Chondrocyte (in vitro differentiated cells): Measurements from ENCODE around the gene BMP8B. TPM values are rescaled to one million over a fixed set of nuclear protein-coding genes. Genes with fewer than 3 reads are reported as not detected.
"Not testable (repeated sequence)": the region's sequence is repeated elsewhere in the genome, so short reads cannot be mapped to it uniquely, and the experiment has no call there.

Experiments used
- DNase-seq: peaks from one replicate; pipeline ENCODE4 v3.0.0; 2021; ENCODE audit warnings: mixed read lengths, low spot score
- H3K27ac Mint-ChIP-seq: one replicate; pipeline ENCODE4 v1.8.0; 2021; ENCODE audit warnings: mild to moderate bottlenecking, moderate library complexity, mixed read lengths; ENCODE audit not compliant: unreplicated experiment
- H3K27me3 Mint-ChIP-seq: 2 replicates; pipeline ENCODE4 v1.8.0; 2021; ENCODE audit warnings: low read depth, mixed read lengths
- H3K36me3 Mint-ChIP-seq: 2 replicates; pipeline ENCODE4 v1.8.0; 2021; ENCODE audit warnings: low read depth, mixed read lengths
- H3K4me1 Mint-ChIP-seq: 2 replicates; pipeline ENCODE4 v1.8.0; 2021; ENCODE audit warnings: low read depth, mild to moderate bottlenecking, mixed read lengths
- H3K4me3 Mint-ChIP-seq: one replicate; pipeline ENCODE4 v1.8.0; 2021; ENCODE audit warnings: mild to moderate bottlenecking, moderate library complexity, mixed read lengths; ENCODE audit not compliant: unreplicated experiment
- H3K9me3 Mint-ChIP-seq: 2 replicates; pipeline ENCODE4 v1.8.0; 2021; ENCODE audit warnings: low read depth, mixed read lengths
- total RNA-seq: library from RNA; stranded (reverse); gene quantifications from 3 replicates; pipeline ENCODE4 v1.2.1, GENCODE V29; 2021
- TF ChIP-seq, protein P1 (sequence below): fragments of 200-600 bp; sonication (generic); IDR thresholded peaks from 2 replicates; pipeline ENCODE4 v1.5.0; 2021; ENCODE audit warnings: antibody characterized with exemption, mild to moderate bottlenecking, moderate library complexity

The BMP8B gene
- total RNA-seq, 1 donor from 2014 or later, result 0.25 TPM

DNA sequence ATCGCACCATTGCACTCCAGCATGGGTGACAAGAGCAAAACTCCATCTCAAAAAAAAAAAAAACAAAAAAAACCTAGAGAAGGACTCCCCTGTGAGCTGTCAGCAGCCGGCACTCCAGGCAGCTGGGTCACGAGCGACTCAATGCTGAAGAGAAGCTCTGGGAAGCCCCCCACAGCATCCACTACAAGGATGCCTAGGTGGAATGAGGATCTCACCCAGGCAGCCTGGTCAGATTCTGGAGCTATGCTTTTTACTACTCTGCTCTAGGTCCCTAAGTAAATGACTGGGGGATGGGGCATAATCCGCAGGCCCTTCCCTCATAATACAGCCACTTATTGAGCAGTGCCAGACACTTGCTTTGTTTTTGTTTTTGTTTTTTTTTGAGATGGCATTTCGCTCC is 6.6 kb downstream of the BMP8B start:
- Mint-ChIP-seq H3K27me3 (peaks cover 27% of the 10 kb centered on the region), H3K27ac (no peak overlapping the region), H3K4me3 (no peak overlapping the region), H3K9me3 (no peaks in the 10 kb centered on the region), H3K4me1 (no peaks in the 10 kb centered on the region), H3K36me3 (no peaks in the 10 kb centered on the region)
- no peak for DNase-seq
- TF ChIP-seq, protein P1, sequence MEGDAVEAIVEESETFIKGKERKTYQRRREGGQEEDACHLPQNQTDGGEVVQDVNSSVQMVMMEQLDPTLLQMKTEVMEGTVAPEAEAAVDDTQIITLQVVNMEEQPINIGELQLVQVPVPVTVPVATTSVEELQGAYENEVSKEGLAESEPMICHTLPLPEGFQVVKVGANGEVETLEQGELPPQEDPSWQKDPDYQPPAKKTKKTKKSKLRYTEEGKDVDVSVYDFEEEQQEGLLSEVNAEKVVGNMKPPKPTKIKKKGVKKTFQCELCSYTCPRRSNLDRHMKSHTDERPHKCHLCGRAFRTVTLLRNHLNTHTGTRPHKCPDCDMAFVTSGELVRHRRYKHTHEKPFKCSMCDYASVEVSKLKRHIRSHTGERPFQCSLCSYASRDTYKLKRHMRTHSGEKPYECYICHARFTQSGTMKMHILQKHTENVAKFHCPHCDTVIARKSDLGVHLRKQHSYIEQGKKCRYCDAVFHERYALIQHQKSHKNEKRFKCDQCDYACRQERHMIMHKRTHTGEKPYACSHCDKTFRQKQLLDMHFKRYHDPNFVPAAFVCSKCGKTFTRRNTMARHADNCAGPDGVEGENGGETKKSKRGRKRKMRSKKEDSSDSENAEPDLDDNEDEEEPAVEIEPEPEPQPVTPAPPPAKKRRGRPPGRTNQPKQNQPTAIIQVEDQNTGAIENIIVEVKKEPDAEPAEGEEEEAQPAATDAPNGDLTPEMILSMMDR, result no peak

DNA sequence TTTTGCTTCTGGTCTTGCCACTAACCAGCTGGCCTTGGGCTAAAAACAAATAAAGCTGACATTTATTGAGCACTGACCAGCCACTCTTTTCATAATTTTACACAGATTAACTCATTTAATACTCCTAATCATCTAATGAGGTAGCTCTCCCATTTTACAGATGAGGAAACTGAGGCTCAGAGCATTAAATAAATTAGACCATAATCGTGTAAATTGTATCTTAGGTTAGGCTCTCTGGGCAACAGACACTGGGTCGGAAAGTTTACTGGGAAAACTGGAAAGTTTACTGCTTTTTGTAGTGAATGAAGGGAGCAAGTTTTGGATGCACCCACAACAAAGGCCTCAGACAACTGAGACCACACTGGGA is 7.3 kb downstream of the BMP8B start:
- no peaks in the 10 kb centered on the region for H3K4me1 Mint-ChIP-seq
- no peak overlapping the region for H3K4me3 Mint-ChIP-seq
- DNase-seq, result no peak
- TF ChIP-seq, protein P1, result no peak
- peaks cover 22% of the 10 kb centered on the region for H3K27me3 Mint-ChIP-seq
- no peaks in the 10 kb centered on the region for H3K36me3 Mint-ChIP-seq
- no peak overlapping the region for H3K27ac Mint-ChIP-seq
- no peaks in the 10 kb centered on the region for H3K9me3 Mint-ChIP-seq

DNA sequence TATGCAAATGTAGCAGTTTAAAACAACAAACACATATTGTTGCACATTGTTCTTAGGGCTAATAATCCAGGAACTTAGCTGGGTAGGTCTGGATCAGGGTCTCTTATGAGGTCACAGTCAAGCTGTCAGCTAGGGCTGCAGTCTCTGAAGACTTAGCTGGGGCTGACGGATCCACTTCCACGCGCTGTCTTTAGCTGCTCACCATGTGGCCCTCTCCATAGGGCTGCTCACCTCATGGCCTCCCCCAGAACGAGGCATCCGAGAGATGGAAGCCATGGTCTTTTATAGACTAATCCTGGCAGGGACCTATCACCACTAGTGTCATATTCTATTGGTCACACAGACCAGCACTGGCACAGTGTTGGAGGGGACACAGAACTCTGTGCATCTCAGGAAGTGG is 8.8 kb downstream of the BMP8B start:
- TF ChIP-seq, protein P1, result no peak
- Mint-ChIP-seq H3K4me3 (no peak overlapping the region), H3K9me3 (no peaks in the 10 kb centered on the region), H3K27ac (no peak overlapping the region), H3K36me3 (no peaks in the 10 kb centered on the region), H3K4me1 (no peaks in the 10 kb centered on the region), H3K27me3 (peaks cover 18% of the 10 kb centered on the region)
- DNase-seq, result no peak

DNA sequence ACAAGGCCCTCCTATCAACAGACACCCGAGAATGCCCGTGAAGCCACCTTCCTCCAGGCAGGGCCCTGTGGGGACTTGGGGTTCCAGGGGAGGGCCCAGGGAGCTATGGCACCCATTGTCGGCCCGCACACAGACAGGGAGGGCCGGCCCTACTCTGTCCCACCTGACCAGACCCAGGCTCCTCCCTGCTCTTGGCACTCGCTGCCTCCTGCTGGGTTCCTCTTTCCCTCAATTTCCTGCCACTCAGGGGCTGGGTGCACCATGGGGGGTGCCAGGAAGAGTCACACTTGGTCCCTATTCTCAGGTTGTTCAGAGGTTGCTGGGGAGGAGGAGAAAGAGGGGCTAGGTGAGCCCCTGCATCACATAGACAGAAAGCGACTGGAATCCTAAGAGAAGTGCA is 9.5 kb downstream of the BMP8B start:
- peaks cover 18% of the 10 kb centered on the region for H3K27me3 Mint-ChIP-seq
- no peaks in the 10 kb centered on the region for H3K36me3 Mint-ChIP-seq
- no peak for DNase-seq
- H3K9me3 Mint-ChIP-seq, result no peaks in the 10 kb centered on the region
- H3K27ac Mint-ChIP-seq, result no peak overlapping the region
- no peak overlapping the region for H3K4me3 Mint-ChIP-seq
- H3K4me1 Mint-ChIP-seq, result no peaks in the 10 kb centered on the region
- TF ChIP-seq, protein P1, result no peak

DNA sequence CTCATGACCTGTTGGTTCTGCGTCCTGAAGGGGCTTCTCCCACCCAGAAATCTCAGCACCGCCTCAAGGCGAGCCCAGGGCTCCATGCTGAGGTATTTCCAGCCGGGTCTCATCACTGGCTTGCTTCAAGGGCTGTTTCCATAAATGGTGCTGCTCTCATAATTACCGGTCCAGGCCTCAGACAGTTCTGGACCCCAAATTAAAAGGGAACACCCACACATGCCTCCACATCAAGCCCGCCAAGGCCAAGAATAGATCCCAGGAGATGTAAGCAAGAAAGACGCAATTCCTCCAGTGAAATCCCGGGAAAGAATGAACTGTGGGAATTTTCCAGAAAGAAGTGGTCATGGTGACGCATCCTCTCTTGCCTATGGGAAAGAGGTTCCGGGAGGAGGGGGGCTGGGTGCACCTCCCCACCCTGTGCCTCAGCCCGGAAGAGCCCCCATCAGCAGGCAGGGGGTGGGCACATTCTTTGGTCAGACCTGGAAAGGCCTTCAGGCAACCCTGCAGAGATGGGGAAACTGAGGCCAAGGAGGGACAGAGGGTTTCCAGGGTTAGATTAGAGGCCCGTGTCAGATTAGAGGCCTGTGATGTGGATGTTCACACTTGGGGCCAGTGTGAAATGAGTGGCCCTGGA is 10.1 kb downstream of the BMP8B start:
- not testable (repeated sequence) for H3K36me3 Mint-ChIP-seq, H3K4me3 Mint-ChIP-seq, H3K27ac Mint-ChIP-seq, H3K4me1 Mint-ChIP-seq, H3K9me3 Mint-ChIP-seq, DNase-seq
- H3K27me3 Mint-ChIP-seq, result peaks cover 13% of the 10 kb centered on the region

DNA sequence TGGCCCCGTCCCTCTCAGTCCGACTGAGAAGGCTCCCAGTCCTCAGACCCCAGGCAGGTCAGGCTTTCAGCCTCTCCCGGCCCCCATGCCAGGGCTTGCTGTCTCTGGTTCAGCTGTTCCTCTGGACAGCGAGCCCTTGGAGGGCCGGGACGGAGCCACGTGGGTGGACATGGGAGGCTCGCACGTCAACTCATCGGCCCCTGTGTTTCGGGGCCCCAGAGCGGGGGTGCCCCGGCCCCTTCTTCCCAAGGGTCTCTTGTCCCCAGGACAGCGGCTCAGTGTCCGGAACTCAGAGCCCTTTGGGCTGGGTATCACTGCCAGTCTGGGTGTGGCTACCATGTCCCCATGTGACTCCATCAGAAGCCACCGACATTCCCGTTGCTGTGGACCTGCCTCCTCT is 10.8 kb downstream of the BMP8B start:
- not testable (repeated sequence) for H3K27me3 Mint-ChIP-seq, DNase-seq, H3K27ac Mint-ChIP-seq, H3K4me1 Mint-ChIP-seq, H3K4me3 Mint-ChIP-seq, H3K9me3 Mint-ChIP-seq, H3K36me3 Mint-ChIP-seq
